Activated CD8-positive, alpha-beta memory T cell treated with anti-CD3 and anti-CD28 coated beads, Interleukin-2, amount 50 U/mL, for 1 hour (primary cell): ENCODE data around the gene MEX3D.

ENCODE experiments used
- DNase-seq: peaks from one replicate; pipeline ENCODE4 v3.0.0-alpha.2; 2020; ENCODE audit errors: extremely low read depth

Gene MEX3D

GRCh38 chr19:1568320-1569019, at the start of gene MEX3D:
TSS of gene MEX3D (minus strand) at chr19:1568325. CDS start at chr19:1568058, 267 bp downstream.
- DNase-seq: no peak

- DNase-seq: no peak
Measured at GRCh38 chr19:1616875-1617274, 48.8 kb upstream of the MEX3D start.

GRCh38 chr19:1616396-1616795, 48.3 kb upstream of the MEX3D start:
- no peak for DNase-seq

- DNase-seq: no peak
Measured at GRCh38 chr19:1615156-1615765, 47.1 kb upstream of the MEX3D start.

- DNase-seq: no peak
Measured at GRCh38 chr19:1613808-1614570, 45.9 kb upstream of the MEX3D start.

GRCh38 chr19:1613146-1613545, 45.0 kb upstream of the MEX3D start:
- DNase-seq: no peak

- DNase-seq: no peak
Measured at GRCh38 chr19:1612114-1613086, 44.3 kb upstream of the MEX3D start.

- DNase-seq: no peak
Measured at GRCh38 chr19:1611353-1611752, 43.2 kb upstream of the MEX3D start.

GRCh38 chr19:1610579-1610978, 42.5 kb upstream of the MEX3D start:
- DNase-seq: peak; percentile 44

GRCh38 chr19:1609680-1610474, 41.8 kb upstream of the MEX3D start:
- no peak for DNase-seq

GRCh38 chr19:1609103-1609396, 40.9 kb upstream of the MEX3D start:
- DNase-seq: no peak

- no peak for DNase-seq
Measured at GRCh38 chr19:1608359-1609102, 40.4 kb upstream of the MEX3D start.

- DNase-seq: no peak
Measured at GRCh38 chr19:1606138-1606651, 38.1 kb upstream of the MEX3D start.

GRCh38 chr19:1605236-1606137, 37.4 kb upstream of the MEX3D start, which contains the start of gene UQCR11:
TSS of gene UQCR11 (minus strand) at chr19:1605462. CDS start at chr19:1605409, 53 bp downstream.
- peak; percentile 85 for DNase-seq

GRCh38 chr19:1602091-1602707, 34.1 kb upstream of the MEX3D start:
- no peak for DNase-seq

GRCh38 chr19:1601613-1602064, 33.5 kb upstream of the MEX3D start:
- DNase-seq: no peak

GRCh38 chr19:1599460-1599846, 31.3 kb upstream of the MEX3D start:
- DNase-seq: no peak

- no peak for DNase-seq
Measured at GRCh38 chr19:1598777-1599459, 30.8 kb upstream of the MEX3D start.
